HAP-1 (cell line): ENCODE measurements around the gene CHN2.

Source experiments
- DNase-seq, 2 experiments: peaks; one replicate each; pipeline ENCODE4 v3.0.0-alpha.2; 2016 to 2020; ENCODE audit warnings: low spot score in 2 of 2
- H3K27me3 ChIP-seq: fragments of 250-450 bp; sonication (Bioruptor Pico); 2 replicates; pipeline ENCODE4 v1.5.1; 2020; ENCODE audit warnings: low read depth, mild to moderate bottlenecking, moderate library complexity
- H3K36me3 ChIP-seq: fragments of 250-450 bp; sonication (Bioruptor Pico); replicated peaks from 2 replicates; pipeline ENCODE4 v1.5.1; 2020; ENCODE audit warnings: mild to moderate bottlenecking
- H3K4me1 ChIP-seq: fragments of 250-450 bp; sonication (Bioruptor Pico); 2 replicates; pipeline ENCODE4 v1.5.1; 2020; ENCODE audit warnings: mild to moderate bottlenecking
- H3K4me3 ChIP-seq: fragments of 250-450 bp; sonication (Bioruptor Pico); 2 replicates; pipeline ENCODE4 v1.5.1; 2020; ENCODE audit warnings: mild to moderate bottlenecking, moderate library complexity
- H3K9me3 ChIP-seq: fragments of 250-450 bp; sonication (Bioruptor Pico); 2 replicates; pipeline ENCODE4 v1.5.1; 2020; ENCODE audit warnings: mild to moderate bottlenecking, moderate library complexity
- in situ Hi-C: fragments of 300-500 bp; cut with MboI; formaldehyde crosslinking; loops from 3 replicates; pipeline ENCODE4 v1.14.3; 2020; ENCODE audit warnings: low sequenced_read_pairs, inconsistent platforms, mixed read lengths

The CHN2 gene

GRCh38 chr7:29292886-29293658, 98.5 kb downstream of the CHN2 start:
- Histone ChIP-seq H3K27me3 (no peaks in the 10 kb centered on the region), H3K36me3 (no peaks in the 10 kb centered on the region), H3K9me3 (no peaks in the 10 kb centered on the region), H3K4me3 (no peak overlapping the region), H3K4me1 (peaks cover 15% of the 10 kb centered on the region)
- in situ Hi-C loops, result no loop called here
- DNase-seq, result no peak

- Histone ChIP-seq H3K9me3 (no peaks in the 10 kb centered on the region), H3K4me1 (peaks cover 9% of the 10 kb centered on the region), H3K4me3 (no peak overlapping the region), H3K27me3 (no peaks in the 10 kb centered on the region), H3K36me3 (no peaks in the 10 kb centered on the region)
- DNase-seq, result peak in 1 of 2 experiments; percentile 51
- in situ Hi-C loops, result no loop called here
Measured at GRCh38 chr7:29296421-29296820, 101.8 kb downstream of the CHN2 start.

GRCh38 chr7:29297194-29297890, 102.8 kb downstream of the CHN2 start:
- Histone ChIP-seq H3K4me3 (no peak overlapping the region), H3K27me3 (no peaks in the 10 kb centered on the region), H3K9me3 (no peaks in the 10 kb centered on the region), H3K4me1 (peaks cover 9% of the 10 kb centered on the region), H3K36me3 (no peaks in the 10 kb centered on the region)
- in situ Hi-C loops, result no loop called here
- DNase-seq, result peak in 1 of 2 experiments; percentile 64

- Histone ChIP-seq H3K4me3 (no peak overlapping the region), H3K36me3 (no peaks in the 10 kb centered on the region), H3K9me3 (no peaks in the 10 kb centered on the region), H3K27me3 (no peaks in the 10 kb centered on the region), H3K4me1 (peaks cover 9% of the 10 kb centered on the region)
- no peak for DNase-seq
- in situ Hi-C loops, result no loop called here
Measured at GRCh38 chr7:29299086-29299485, 104.5 kb downstream of the CHN2 start.

- Histone ChIP-seq H3K36me3 (no peaks in the 10 kb centered on the region), H3K4me3 (no peak overlapping the region), H3K4me1 (peaks cover 9% of the 10 kb centered on the region), H3K9me3 (no peaks in the 10 kb centered on the region), H3K27me3 (no peaks in the 10 kb centered on the region)
- no peak for DNase-seq
- in situ Hi-C loops, result no loop called here
Measured at GRCh38 chr7:29300026-29300480, 105.5 kb downstream of the CHN2 start.

- no peak overlapping the region for H3K4me3 ChIP-seq
- H3K36me3 ChIP-seq, result no peaks in the 10 kb centered on the region
- no peaks in the 10 kb centered on the region for H3K9me3 ChIP-seq
- DNase-seq, result no peak
- no peaks in the 10 kb centered on the region for H3K27me3 ChIP-seq
- peaks cover 13% of the 10 kb centered on the region for H3K4me1 ChIP-seq
- in situ Hi-C loops, result no loop called here
Measured at GRCh38 chr7:29300649-29301048, 106.1 kb downstream of the CHN2 start.

- Histone ChIP-seq H3K4me3 (no peak overlapping the region), H3K36me3 (no peaks in the 10 kb centered on the region), H3K4me1 (peaks cover 16% of the 10 kb centered on the region), H3K27me3 (no peaks in the 10 kb centered on the region), H3K9me3 (no peaks in the 10 kb centered on the region)
- no peak for DNase-seq
- in situ Hi-C loops, result no loop called here
Measured at GRCh38 chr7:29302666-29303395, 108.3 kb downstream of the CHN2 start.

- H3K9me3 ChIP-seq, result no peaks in the 10 kb centered on the region
- H3K4me1 ChIP-seq, result peaks cover 16% of the 10 kb centered on the region
- no peak for DNase-seq
- no peak overlapping the region for H3K4me3 ChIP-seq
- H3K36me3 ChIP-seq, result no peaks in the 10 kb centered on the region
- H3K27me3 ChIP-seq, result no peaks in the 10 kb centered on the region
- in situ Hi-C loops, result no loop called here
Measured at GRCh38 chr7:29304756-29305155, 110.2 kb downstream of the CHN2 start.

- H3K9me3 ChIP-seq, result no peaks in the 10 kb centered on the region
- no peak overlapping the region for H3K4me3 ChIP-seq
- DNase-seq, result peak; percentile 58 to 76
- no peaks in the 10 kb centered on the region for H3K36me3 ChIP-seq
- peaks cover under 1% of the 10 kb centered on the region; the same call in 1 of the 2 replicates for H3K27me3 ChIP-seq
- H3K4me1 ChIP-seq, result peaks cover 16% of the 10 kb centered on the region
- in situ Hi-C loops, result no loop called here
Measured at GRCh38 chr7:29306319-29306991, 111.9 kb downstream of the CHN2 start.

GRCh38 chr7:29308424-29308823, 113.8 kb downstream of the CHN2 start:
- no peak for DNase-seq
- Histone ChIP-seq H3K4me1 (peaks cover 16% of the 10 kb centered on the region), H3K9me3 (no peaks in the 10 kb centered on the region), H3K27me3 (peaks cover 6% of the 10 kb centered on the region), H3K4me3 (no peak overlapping the region), H3K36me3 (no peaks in the 10 kb centered on the region)
- in situ Hi-C loops, result no loop called here

- no peak overlapping the region for H3K4me3 ChIP-seq
- no peaks in the 10 kb centered on the region for H3K36me3 ChIP-seq
- DNase-seq, result no peak
- in situ Hi-C loops, result no loop called here
- no peaks in the 10 kb centered on the region for H3K9me3 ChIP-seq
- H3K27me3 ChIP-seq, result peaks cover 8% of the 10 kb centered on the region
- H3K4me1 ChIP-seq, result peaks cover 16% of the 10 kb centered on the region
Measured at GRCh38 chr7:29309041-29309854, 114.7 kb downstream of the CHN2 start.

- Histone ChIP-seq H3K9me3 (no peaks in the 10 kb centered on the region), H3K4me3 (no peak overlapping the region), H3K4me1 (peaks cover 12% of the 10 kb centered on the region), H3K36me3 (no peaks in the 10 kb centered on the region), H3K27me3 (peaks cover 8% of the 10 kb centered on the region)
- in situ Hi-C loops, result no loop called here
- DNase-seq, result no peak
Measured at GRCh38 chr7:29310625-29311024, 116.0 kb downstream of the CHN2 start.

- Histone ChIP-seq H3K4me1 (peaks cover 6% of the 10 kb centered on the region), H3K9me3 (no peaks in the 10 kb centered on the region), H3K4me3 (no peak overlapping the region), H3K36me3 (no peaks in the 10 kb centered on the region), H3K27me3 (peaks cover 8% of the 10 kb centered on the region)
- in situ Hi-C loops, result no loop called here
- DNase-seq, result no peak
Measured at GRCh38 chr7:29311314-29311713, 116.7 kb downstream of the CHN2 start.
